Gastroesophageal sphincter (tissue), 3 donors: ENCODE data around the gene B3GALT4.

ENCODE experiments used
- CTCF ChIP-seq, 4 experiments: fragments of 200-600 bp in 2 of 4; fragments of 450-650 bp in 2 of 4; sonication (generic) in 1 of 4; IDR thresholded peaks; one replicate each; pipeline ENCODE4 v1.5.1; 2017 to 2019; ENCODE audit warnings: antibody characterized with exemption in 4 of 4, mild to moderate bottlenecking in 2 of 4, moderate library complexity in 2 of 4
- EP300 ChIP-seq: sonication (generic); formaldehyde crosslinking; IDR thresholded peaks from one replicate; pipeline ENCODE4 v1.6.1; 2017; ENCODE audit warnings: antibody characterized with exemption, mild to moderate bottlenecking

DNA sequence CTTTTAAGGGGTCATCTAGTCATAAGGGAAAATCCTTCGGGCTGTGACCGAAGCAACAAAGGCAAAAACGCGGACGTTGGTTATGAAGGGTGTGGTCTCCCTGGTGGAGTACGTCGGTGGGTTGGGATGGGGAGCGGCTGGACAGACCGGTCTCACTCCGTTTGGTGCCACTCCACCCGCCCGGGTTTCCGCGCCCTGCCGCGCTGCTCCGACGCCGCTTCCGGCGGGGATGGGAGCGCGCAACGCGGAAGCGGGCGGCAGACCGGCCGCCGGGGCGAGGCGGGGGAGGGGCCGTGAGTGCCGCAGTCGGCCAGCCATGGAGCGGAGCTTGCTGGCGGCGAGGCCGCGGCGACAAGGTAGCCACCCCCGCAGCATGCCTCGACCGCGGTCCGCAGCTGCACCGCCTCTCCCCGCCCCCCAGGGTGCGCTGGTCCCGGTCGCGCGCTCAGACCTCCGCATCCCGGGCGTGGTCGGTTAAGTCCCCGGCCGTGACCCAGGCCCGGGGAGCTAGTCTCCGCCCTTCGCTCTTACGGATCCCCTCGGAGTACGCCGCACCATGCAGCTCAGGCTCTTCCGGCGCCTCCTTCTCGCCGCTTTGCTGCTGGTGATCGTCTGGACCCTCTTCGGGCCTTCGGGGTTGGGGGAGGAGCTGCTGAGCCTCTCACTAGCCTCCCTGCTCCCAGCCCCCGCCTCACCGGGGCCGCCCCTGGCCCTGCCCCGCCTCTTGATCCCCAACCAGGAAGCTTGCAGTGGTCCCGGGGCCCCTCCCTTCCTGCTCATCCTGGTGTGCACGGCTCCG is at the start of gene B3GALT4:
- TF ChIP-seq CTCF (IDR thresholded peaks at IDR 0.05), result peak in 3 of 4 experiments; percentile 52 to 75 (median 74)
- TF ChIP-seq EP300, result no peak
